ENCODE data around the gene GPR89A. TPM values are rescaled to one million over a fixed set of nuclear protein-coding genes. Genes with fewer than 3 reads are reported as not detected.
"Not testable (repeated sequence)": the region's sequence is repeated elsewhere in the genome, so short reads cannot be mapped to it uniquely, and the experiment has no call there.

The GPR89A gene
- total RNA-seq, 1 donor from 2014 or later, result 13.5 TPM

DNA sequence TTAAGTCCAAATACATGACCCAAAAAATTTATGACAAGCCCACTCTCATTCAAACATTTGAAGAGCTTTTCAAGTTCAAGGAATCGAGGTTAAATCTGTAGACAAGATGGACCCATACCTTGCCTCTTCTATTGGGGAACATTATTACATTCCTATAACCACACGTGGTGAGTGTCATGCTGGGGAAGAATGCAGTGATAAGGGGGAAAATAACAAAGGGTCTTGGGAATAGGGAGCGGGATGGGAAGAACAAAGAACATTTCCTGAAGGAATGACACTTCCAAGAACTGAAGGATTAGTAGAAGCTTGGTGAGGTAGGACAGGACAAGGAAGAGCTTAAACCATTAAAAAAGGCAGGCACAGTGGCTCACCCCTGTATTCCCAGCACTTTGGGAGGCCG, 80.5 kb downstream of the GPR89A start:
- no peak for ATAC-seq

- no peak for ATAC-seq
Observed at GRCh38 chr1:145688924-145689323, 81.1 kb downstream of the GPR89A start.

DNA sequence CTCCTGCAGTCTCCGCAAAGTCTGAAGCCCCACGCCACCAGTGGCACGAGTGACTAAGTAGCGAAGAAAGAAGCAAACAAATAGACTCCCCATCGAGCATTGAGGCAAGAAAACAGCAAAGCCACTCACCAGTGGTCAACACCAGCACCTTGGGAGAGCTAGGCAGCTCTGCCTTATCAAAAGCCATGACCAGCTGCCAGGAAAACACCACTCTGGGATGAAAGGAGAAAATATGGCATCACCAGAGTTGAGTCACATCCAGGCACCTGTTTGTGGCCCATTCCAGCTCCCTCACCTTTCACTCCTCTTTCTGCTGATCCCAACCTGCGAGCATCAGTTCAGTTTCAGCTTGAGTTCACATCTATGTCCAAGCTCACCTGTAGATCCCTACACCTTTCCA, 82.1 kb downstream of the GPR89A start:
- ATAC-seq, result no peak

- ATAC-seq, result peak; percentile 77
Observed at GRCh38 chr1:145690587-145691558, 83.1 kb downstream of the GPR89A start.

DNA sequence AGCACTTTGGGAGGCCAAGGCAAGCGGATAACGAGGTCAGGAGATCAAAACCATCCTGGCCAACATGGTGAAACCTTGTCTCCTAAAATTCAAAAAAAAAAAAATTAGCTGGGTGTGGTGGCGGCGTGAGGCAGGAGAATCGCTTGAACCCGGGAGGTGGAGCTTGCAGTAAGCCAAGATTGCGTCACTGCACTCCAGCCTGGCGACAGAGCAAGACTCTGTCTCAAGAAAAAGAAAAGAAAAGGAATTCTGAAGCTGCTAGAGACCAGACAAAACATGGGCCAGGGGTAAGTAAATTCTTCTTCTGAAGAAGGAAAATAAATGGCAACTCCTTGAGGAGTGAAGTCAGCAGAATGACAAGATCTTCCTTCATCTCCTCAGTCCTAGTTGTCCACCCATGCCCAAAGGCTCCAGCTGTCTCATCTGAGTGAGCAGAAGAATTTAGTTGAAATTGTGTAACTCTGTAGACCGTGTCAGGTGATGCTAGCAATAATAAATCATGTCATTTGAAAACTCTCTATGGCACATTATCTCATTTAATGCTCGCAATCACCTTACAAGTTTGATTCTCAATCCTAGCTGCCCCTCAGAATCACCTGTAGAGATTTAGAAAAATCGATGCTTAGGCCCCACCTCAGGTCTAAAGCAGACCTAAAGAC, 85.1 kb downstream of the GPR89A start:
- no peak for ATAC-seq

GRCh38 chr1:145695821-145696629, 88.2 kb downstream of the GPR89A start:
- no peak for ATAC-seq

DNA sequence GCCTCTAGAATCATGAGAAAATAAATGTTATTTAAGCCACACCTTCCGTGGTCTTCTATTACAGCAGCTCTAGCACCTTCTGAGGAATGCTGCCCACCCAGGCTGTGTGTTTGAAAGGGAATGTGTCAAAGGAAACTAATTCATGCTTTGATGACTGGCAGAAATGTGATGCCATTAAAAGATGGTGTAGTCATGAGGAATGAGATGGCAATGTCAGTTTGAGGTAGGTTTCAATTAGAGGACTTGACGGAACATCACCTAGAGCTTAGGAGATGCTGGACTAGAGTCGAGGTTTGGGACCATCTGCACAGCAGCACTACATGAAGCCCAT, 88.8 kb downstream of the GPR89A start:
- ATAC-seq, result no peak

GRCh38 chr1:145701306-145701862, 93.6 kb downstream of the GPR89A start:
- no peak for ATAC-seq

GRCh38 chr1:145702052-145702451, 94.3 kb downstream of the GPR89A start:
- no peak for ATAC-seq

DNA sequence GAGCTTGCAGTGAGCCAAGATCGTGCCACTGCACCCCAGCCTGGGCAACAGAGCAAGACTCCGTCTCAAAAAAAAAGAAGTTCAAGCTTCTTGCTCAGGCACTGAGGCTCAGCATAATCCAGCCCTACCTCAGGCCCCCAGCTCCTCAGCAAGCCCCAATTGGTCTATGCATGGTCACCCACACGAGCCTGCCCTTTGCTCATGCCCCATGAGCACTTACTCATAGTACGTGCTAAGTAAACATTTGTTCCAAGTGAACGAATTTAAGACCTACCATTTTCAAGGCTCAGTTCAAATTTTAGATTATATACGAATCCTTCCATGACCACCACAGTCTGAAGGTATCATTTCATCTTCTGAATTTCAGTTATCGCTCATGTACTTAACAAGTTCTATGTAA, 95.0 kb downstream of the GPR89A start:
- ATAC-seq, result no peak

- no peak for ATAC-seq
Observed at GRCh38 chr1:145705622-145706021, 97.8 kb downstream of the GPR89A start.

DNA sequence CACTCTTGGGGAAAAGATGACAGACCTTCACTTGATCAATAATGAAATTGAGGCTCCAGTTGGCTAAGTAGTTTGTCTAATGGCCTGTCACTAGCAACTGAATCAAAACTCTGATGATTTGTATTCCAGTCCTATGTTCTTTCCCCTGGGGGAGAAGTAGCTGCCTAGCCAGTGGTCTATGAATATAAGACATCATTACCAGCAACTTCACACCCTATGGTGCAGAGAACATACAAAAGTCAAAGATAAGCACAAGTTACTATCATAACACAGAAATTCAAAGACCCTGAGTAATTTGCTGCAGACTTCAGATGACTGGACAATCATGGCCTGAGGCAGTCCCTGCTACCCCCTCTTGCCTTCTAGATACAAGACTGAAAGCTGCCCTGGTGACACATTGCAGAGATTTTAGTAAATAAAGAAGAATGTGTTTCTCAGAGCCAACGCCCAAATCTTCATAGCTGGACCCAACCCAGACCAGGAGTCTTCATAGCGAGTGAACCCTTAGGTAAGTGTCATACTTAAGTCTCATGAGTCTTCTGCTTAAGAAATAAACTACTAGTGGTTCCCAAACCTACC, 98.4 kb downstream of the GPR89A start:
- ATAC-seq, result peak; percentile 77

DNA sequence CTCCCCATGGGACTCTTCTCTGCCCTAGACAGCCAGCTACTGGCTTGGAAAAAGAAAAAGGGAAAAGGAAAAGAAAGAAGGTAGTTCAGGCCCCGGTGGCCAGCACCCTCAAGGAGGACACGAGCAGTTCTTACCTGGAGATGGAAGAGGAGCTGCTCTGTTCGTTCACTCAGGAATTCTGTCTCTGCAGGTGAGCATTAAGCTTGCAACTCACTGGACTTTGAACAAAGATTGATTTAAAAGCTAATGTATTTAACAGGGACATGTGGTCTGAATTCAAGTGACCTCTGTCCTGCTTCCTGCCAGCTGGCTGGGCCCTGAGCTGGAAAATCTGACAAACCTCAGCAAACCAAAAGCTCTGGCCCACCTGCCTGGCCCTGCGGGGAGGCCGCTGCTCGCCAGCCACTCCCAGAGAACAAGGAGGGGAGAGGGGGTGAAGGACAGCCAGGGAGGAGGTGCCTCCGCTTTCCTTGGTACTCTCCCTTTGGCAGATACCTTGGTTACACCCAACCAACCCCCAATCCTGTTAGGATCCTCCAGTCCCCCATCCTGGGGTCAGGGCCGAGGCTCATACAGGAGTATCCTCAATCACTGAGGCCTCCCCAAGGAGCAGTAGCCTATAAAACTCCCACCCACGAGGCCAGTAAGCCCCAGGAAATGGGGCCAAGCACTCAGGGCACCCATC, 99.5 kb downstream of the GPR89A start, which contains the start of gene PDZK1:
Gene PDZK1, minus strand, starts transcription at position 186 of the 685 bp plus-strand sequence. CDS start 19,347 bp downstream, outside the sequence.
- no peak for ATAC-seq

DNA sequence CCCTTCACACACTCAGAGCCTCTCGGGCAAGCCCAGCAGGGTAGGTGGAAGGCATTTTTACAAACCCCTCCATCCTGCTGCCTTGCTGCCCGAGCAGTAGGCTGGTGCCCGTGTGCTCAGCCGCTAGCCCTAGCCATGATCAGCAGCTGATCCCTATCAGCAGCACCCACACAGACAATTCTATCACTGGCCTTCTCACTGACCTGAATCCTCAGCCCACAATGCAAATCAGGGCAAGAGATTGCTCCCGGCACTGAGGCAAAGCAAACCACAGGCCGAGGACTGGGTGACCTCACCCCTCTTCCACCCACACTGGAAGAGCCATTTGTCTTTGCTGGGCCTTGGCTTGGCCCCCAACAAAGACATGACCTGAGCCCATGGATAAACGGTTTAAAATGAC, 100.3 kb downstream of the GPR89A start:
- no peak for ATAC-seq

GRCh38 chr1:145710291-145711027, 102.7 kb downstream of the GPR89A start:
- no peak for ATAC-seq

- no peak for ATAC-seq
Observed at GRCh38 chr1:145711213-145711651, 103.4 kb downstream of the GPR89A start.

- no peak for ATAC-seq
Observed at GRCh38 chr1:145714524-145715111, 106.8 kb downstream of the GPR89A start.

- ATAC-seq, result no peak
Observed at GRCh38 chr1:145716641-145717345, 109.0 kb downstream of the GPR89A start.

- ATAC-seq, result no peak
Observed at GRCh38 chr1:145717833-145718232, 110.0 kb downstream of the GPR89A start.

DNA sequence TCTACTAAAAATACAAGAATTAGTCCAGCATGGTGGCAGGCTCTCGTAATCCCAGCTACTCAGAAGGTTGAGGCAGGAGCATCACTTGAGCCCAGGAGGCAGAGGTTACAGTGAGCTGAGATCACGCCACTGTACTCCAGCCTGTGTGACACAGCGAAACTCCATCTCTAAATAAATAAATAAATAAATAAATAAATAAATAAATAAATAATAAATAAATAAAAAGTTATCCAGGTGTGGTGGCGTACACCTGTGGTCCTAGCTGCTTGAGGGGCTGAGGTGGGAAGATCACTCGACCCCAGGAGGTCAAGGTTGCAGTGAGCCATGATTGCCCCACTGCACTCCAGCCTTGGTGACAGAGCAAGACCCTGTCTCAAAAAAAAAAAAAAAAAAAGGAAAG, 110.7 kb downstream of the GPR89A start:
- ATAC-seq, result not testable (repeated sequence)
